Measurements from ENCODE around the gene AFMID.

The AFMID gene

DNA sequence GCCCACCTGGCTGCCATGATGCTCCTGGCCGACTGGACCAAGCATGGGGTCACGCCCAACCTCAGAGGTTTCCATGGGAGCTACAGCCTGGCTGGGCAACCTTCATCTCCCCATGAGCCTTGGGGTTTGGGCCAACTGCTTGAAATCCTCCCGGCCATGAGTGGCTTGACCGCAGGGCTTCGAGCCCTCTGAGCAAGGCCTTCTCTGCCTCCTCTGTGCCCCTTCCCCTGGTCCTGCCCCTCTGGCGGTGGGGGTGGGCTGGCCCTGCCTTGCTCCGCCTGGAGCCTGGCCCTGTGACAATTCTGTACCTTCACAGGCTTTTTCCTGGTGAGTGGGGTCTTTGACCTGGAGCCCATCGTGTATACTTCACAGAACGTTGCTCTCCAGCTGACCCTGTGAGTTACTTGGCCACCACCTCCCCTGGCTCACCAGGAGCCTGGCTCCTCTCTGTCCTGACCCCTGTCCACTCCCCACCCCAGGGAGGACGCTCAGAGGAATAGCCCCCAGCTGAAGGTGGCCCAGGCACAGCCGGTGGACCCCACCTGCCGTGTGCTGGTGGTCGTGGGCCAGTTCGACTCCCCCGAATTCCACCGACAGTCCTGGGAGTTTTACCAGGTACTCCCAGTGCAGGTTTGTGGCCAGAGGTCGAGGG, 18.1 kb downstream of the AFMID start (continued):
- no peak for TF ChIP-seq OSR2 (tag by site-specific recombination; IDR thresholded peaks at IDR 0.05)
- TF ChIP-seq KLF9 (tag by site-specific recombination; IDR thresholded peaks at IDR 0.05; ENCODE audit: low read depth), result no peak

DNA sequence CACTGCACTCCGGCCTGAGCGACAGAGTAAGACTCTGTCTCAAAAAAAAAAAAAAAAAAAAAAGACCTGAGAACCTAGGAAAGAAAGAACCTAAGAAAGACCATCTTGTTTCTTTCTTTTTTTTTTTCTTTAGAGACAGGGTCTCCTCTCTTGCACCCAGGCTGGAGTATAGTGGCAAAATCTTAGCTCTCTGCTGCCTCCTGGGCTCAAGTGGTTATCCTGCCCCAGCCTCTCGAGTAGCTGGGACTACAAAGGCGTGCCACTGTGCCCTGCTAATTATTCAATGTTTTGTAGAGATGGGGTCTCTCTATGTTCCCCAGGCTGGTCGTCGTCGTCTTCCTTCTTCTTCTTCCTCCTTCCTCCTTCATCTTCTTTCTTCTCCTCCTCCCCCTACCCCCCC, 19.1 kb downstream of the AFMID start:
- H3K9me3 ChIP-seq (ENCODE audit: control insufficient read depth, insufficient read depth, low read depth, low read length), result no peaks in the 10 kb centered on the region
- no peak overlapping the region for H3K27ac ChIP-seq (ENCODE audit: extremely low read depth, low read depth, low read length)
- peaks cover 0 to 38% of the 10 kb centered on the region in 2 experiments; a peak in 2 of 3 replicates for H3K36me3 ChIP-seq (ENCODE audit: control insufficient read depth in 2 of 2, insufficient read depth in 1 of 2, low read length in 2 of 2)
- H3K4me1 ChIP-seq (ENCODE audit: control insufficient read depth, insufficient read depth, low read length), result no peaks in the 10 kb centered on the region
- H3K4me3 ChIP-seq (ENCODE audit: low read depth, low read length), result no peak overlapping the region
- CTCF ChIA-PET, result interaction anchor here (1.1 to 2.6 kb wide), 2 partner anchors 44 to 121 kb away, joined by 4 to 12 read pairs; no protein-coding TSS in a partner anchor
- POLR2A ChIA-PET, result interaction anchor here (0.7 to 1.6 kb wide), 4 partner anchors 15 to 1067 kb away, joined by 4 to 8 read pairs (median 5); partner anchors contain the start of genes AFMID and TK1
- TF ChIP-seq, protein P1, sequence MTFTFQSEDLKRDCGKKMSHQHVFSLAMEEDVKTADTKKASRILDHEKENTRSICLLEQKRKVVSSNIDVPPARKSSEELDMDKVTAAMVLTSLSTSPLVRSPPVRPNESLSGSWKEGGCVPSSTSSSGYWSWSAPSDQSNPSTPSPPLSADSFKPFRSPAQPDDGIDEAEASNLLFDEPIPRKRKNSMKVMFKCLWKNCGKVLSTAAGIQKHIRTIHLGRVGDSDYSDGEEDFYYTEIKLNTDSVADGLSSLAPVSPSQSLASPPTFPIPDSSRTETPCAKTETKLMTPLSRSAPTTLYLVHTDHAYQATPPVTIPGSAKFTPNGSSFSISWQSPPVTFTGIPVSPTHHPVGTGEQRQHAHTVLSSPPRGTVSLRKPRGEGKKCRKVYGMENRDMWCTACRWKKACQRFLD (tag by site-specific recombination; IDR thresholded peaks at IDR 0.05), result no peak
- no peak for TF ChIP-seq ZNF791 (tag by site-specific recombination; IDR thresholded peaks at IDR 0.05)
- no peak for TF ChIP-seq ZFP3 (tag by site-specific recombination; IDR thresholded peaks at IDR 0.05; ENCODE audit: low read depth)
- TF ChIP-seq GFI1B (tag by site-specific recombination; IDR thresholded peaks at IDR 0.05), result no peak
- TF ChIP-seq, protein P2, sequence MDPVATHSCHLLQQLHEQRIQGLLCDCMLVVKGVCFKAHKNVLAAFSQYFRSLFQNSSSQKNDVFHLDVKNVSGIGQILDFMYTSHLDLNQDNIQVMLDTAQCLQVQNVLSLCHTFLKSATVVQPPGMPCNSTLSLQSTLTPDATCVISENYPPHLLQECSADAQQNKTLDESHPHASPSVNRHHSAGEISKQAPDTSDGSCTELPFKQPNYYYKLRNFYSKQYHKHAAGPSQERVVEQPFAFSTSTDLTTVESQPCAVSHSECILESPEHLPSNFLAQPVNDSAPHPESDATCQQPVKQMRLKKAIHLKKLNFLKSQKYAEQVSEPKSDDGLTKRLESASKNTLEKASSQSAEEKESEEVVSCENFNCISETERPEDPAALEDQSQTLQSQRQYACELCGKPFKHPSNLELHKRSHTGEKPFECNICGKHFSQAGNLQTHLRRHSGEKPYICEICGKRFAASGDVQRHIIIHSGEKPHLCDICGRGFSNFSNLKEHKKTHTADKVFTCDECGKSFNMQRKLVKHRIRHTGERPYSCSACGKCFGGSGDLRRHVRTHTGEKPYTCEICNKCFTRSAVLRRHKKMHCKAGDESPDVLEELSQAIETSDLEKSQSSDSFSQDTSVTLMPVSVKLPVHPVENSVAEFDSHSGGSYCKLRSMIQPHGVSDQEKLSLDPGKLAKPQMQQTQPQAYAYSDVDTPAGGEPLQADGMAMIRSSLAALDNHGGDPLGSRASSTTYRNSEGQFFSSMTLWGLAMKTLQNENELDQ (tag by site-specific recombination; IDR thresholded peaks at IDR 0.05; ENCODE audit: low read depth), result no peak
- no peak for TF ChIP-seq ZNF792 (tag by site-specific recombination; IDR thresholded peaks at IDR 0.05)
- TF ChIP-seq YY2 (tag by site-specific recombination; IDR thresholded peaks at IDR 0.05), result no peak
- TF ChIP-seq, protein P3, sequence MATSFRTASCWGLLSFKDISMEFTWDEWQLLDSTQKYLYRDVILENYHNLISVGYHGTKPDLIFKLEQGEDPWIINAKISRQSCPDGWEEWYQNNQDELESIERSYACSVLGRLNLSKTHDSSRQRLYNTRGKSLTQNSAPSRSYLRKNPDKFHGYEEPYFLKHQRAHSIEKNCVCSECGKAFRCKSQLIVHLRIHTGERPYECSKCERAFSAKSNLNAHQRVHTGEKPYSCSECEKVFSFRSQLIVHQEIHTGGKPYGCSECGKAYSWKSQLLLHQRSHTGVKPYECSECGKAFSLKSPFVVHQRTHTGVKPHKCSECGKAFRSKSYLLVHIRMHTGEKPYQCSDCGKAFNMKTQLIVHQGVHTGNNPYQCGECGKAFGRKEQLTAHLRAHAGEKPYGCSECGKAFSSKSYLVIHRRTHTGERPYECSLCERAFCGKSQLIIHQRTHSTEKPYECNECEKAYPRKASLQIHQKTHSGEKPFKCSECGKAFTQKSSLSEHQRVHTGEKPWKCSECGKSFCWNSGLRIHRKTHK (tag by site-specific recombination; IDR thresholded peaks at IDR 0.05), result no peak
- TF ChIP-seq IKZF3 (tag by site-specific recombination; IDR thresholded peaks at IDR 0.05), result no peak
- no peak for TF ChIP-seq SP3 (tag by site-specific recombination; IDR thresholded peaks at IDR 0.05)
- TF ChIP-seq, protein P4, sequence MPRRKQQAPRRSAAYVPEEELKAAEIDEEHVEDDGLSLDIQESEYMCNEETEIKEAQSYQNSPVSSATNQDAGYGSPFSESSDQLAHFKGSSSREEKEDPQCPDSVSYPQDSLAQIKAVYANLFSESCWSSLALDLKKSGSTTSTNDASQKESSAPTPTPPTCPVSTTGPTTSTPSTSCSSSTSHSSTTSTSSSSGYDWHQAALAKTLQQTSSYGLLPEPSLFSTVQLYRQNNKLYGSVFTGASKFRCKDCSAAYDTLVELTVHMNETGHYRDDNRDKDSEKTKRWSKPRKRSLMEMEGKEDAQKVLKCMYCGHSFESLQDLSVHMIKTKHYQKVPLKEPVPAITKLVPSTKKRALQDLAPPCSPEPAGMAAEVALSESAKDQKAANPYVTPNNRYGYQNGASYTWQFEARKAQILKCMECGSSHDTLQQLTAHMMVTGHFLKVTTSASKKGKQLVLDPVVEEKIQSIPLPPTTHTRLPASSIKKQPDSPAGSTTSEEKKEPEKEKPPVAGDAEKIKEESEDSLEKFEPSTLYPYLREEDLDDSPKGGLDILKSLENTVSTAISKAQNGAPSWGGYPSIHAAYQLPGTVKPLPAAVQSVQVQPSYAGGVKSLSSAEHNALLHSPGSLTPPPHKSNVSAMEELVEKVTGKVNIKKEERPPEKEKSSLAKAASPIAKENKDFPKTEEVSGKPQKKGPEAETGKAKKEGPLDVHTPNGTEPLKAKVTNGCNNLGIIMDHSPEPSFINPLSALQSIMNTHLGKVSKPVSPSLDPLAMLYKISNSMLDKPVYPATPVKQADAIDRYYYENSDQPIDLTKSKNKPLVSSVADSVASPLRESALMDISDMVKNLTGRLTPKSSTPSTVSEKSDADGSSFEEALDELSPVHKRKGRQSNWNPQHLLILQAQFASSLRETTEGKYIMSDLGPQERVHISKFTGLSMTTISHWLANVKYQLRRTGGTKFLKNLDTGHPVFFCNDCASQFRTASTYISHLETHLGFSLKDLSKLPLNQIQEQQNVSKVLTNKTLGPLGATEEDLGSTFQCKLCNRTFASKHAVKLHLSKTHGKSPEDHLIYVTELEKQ (tag by site-specific recombination; IDR thresholded peaks at IDR 0.05; ENCODE audit: borderline replicate concordance), result no peak
- no peak for TF ChIP-seq ZSCAN30 (tag by site-specific recombination; IDR thresholded peaks at IDR 0.05)
- TF ChIP-seq ZNF324 (tag by site-specific recombination; IDR thresholded peaks at IDR 0.05), result no peak
- TF ChIP-seq KLF7 (tag by site-specific recombination; IDR thresholded peaks at IDR 0.05; ENCODE audit: borderline replicate concordance), result no peak
- no peak for TF ChIP-seq ZNF621 (tag by site-specific recombination; IDR thresholded peaks at IDR 0.05)
- TF ChIP-seq, protein P5, sequence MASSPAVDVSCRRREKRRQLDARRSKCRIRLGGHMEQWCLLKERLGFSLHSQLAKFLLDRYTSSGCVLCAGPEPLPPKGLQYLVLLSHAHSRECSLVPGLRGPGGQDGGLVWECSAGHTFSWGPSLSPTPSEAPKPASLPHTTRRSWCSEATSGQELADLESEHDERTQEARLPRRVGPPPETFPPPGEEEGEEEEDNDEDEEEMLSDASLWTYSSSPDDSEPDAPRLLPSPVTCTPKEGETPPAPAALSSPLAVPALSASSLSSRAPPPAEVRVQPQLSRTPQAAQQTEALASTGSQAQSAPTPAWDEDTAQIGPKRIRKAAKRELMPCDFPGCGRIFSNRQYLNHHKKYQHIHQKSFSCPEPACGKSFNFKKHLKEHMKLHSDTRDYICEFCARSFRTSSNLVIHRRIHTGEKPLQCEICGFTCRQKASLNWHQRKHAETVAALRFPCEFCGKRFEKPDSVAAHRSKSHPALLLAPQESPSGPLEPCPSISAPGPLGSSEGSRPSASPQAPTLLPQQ (tag by site-specific recombination; IDR thresholded peaks at IDR 0.05), result no peak
- TF ChIP-seq ZNF366 (tag by site-specific recombination; conservative IDR thresholded peaks at IDR 0.05), result no peak
- no peak for TF ChIP-seq HOXC10 (CRISPR knock-in tag; IDR thresholded peaks at IDR 0.05)
